Gastrocnemius medialis (tissue), 4 donors: Measurements from ENCODE around the gene TOMM34.

ENCODE experiments used
- POLR2A ChIP-seq, 2 donors: fragments of 450-650 bp; IDR thresholded peaks; one replicate each; pipeline ENCODE4 v1.6.1; 2017; ENCODE audit warnings: antibody characterized with exemption in 2 of 2, mild to moderate bottlenecking in 2 of 2, moderate library complexity in 2 of 2
- TF ChIP-seq, protein P1 (sequence below), 5 experiments: fragments of 450-650 bp in 3 of 5; fragments of 200-600 bp in 2 of 5; sonication (generic) in 2 of 5; IDR thresholded peaks in 4 of 5; conservative IDR thresholded peaks in 1 of 5; 1 replicate in 4 of 5; 2 replicates in 1 of 5; pipeline ENCODE4 v1.5.1; 2016 to 2019; ENCODE audit warnings: antibody characterized with exemption in 5 of 5, mild to moderate bottlenecking in 3 of 5, moderate library complexity in 3 of 5

DNA sequence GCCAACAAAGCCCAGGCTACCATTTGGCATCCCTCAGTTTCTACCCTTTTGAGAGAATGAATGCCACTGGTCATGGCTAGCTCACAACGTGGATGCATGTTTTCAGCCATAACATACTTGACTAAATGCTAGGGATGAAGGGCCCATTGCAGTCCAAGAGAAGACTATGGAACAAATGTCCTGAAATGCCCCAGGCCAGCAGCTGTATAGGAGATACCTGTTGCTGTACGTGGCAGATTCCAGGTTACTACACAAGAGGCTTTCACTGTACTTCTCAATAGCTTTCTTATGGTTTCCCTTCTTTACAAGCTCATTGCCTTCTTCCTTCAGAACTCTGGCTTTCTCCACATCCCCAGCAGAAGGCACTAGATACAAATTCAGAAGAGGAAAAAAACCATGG, 11.7 kb downstream of the TOMM34 start:
- TF ChIP-seq, protein P1, sequence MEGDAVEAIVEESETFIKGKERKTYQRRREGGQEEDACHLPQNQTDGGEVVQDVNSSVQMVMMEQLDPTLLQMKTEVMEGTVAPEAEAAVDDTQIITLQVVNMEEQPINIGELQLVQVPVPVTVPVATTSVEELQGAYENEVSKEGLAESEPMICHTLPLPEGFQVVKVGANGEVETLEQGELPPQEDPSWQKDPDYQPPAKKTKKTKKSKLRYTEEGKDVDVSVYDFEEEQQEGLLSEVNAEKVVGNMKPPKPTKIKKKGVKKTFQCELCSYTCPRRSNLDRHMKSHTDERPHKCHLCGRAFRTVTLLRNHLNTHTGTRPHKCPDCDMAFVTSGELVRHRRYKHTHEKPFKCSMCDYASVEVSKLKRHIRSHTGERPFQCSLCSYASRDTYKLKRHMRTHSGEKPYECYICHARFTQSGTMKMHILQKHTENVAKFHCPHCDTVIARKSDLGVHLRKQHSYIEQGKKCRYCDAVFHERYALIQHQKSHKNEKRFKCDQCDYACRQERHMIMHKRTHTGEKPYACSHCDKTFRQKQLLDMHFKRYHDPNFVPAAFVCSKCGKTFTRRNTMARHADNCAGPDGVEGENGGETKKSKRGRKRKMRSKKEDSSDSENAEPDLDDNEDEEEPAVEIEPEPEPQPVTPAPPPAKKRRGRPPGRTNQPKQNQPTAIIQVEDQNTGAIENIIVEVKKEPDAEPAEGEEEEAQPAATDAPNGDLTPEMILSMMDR (IDR thresholded peaks at IDR 0.05 in 4 of 5, conservative IDR thresholded peaks at IDR 0.05 in 1 of 5) = no peak
- no peak for TF ChIP-seq POLR2A (IDR thresholded peaks at IDR 0.05)
